Suprapubic skin (tissue), 4 donors: Measurements from ENCODE around the gene AMOTL1. TPM values are rescaled to one million over a fixed set of nuclear protein-coding genes. Genes with fewer than 3 reads are reported as not detected.

Source experiments
- DNase-seq, 2 donors: peaks; one replicate each; pipeline ENCODE4 v3.0.0-alpha.2; 2019; ENCODE audit warnings: low spot score in 2 of 2
- H3K27ac ChIP-seq: fragments of 200-600 bp; sonication (generic); one replicate; pipeline ENCODE4 v1.5.1; 2019
- H3K27me3 ChIP-seq: fragments of 200-600 bp; sonication (generic); one replicate; pipeline ENCODE4 v1.5.1; 2019
- H3K36me3 ChIP-seq: fragments of 200-600 bp; sonication (generic); one replicate; pipeline ENCODE4 v1.5.1; 2019
- H3K4me1 ChIP-seq: fragments of 200-600 bp; sonication (generic); one replicate; pipeline ENCODE4 v1.5.1; 2019
- H3K4me3 ChIP-seq: fragments of 200-600 bp; sonication (generic); one replicate; pipeline ENCODE4 v1.5.1; 2019; ENCODE audit warnings: mild to moderate bottlenecking
- H3K9me3 ChIP-seq: fragments of 200-600 bp; sonication (generic); one replicate; pipeline ENCODE4 v1.5.1; 2019
- CTCF ChIP-seq, 2 donors: fragments of 200-600 bp in 1 of 2; fragments of 450-650 bp in 1 of 2; sonication (generic) in 1 of 2; IDR thresholded peaks; one replicate each; pipeline ENCODE4 v1.5.1; 2016 to 2019; ENCODE audit warnings: antibody characterized with exemption in 2 of 2, mild to moderate bottlenecking in 1 of 2, moderate library complexity in 1 of 2
- EP300 ChIP-seq: sonication (generic); formaldehyde crosslinking; IDR thresholded peaks from one replicate; pipeline ENCODE4 v1.6.1; 2017; ENCODE audit warnings: antibody characterized with exemption
- POLR2A ChIP-seq, 2 donors: fragments of 450-650 bp; IDR thresholded peaks; one replicate each; pipeline ENCODE4 v1.6.1; 2017; ENCODE audit warnings: antibody characterized with exemption in 2 of 2, mild to moderate bottlenecking in 2 of 2, moderate library complexity in 2 of 2
- POLR2AphosphoS5 ChIP-seq, 3 donors: sonication (generic); formaldehyde crosslinking; IDR thresholded peaks; one replicate each; pipeline ENCODE4 v1.6.1; 2017; ENCODE audit warnings: antibody characterized with exemption in 3 of 3
- WGBS: methylation state at CpG from one replicate; pipeline ENCODE4 v1.1.5; 2018; 5-methylcytosine and 5-hydroxymethylcytosine counted together
- total RNA-seq, 4 donors: library from RNA; depleted of rRNA; stranded (reverse); fragments of >200 nt; gene quantifications; one replicate each; pipeline ENCODE4 v1.1.0, GENCODE V29; 2016

The AMOTL1 gene
- total RNA-seq, 4 donors from 2014 or later = 69.7 to 86.9 (median 79.4) TPM

GRCh38 chr11:94747146-94747545, 21.0 kb upstream of the AMOTL1 start:
- no peak for DNase-seq
- no peak for TF ChIP-seq EP300
- TF ChIP-seq POLR2A (IDR thresholded peaks at IDR 0.05) = no peak
- TF ChIP-seq POLR2AphosphoS5 (IDR thresholded peaks at IDR 0.05) = no peak
- no peak for TF ChIP-seq CTCF (IDR thresholded peaks at IDR 0.05)
- Histone ChIP-seq H3K36me3 (no peaks in the 10 kb centered on the region), H3K4me1 (peaks cover 37% of the 10 kb centered on the region), H3K9me3 (no peaks in the 10 kb centered on the region), H3K27ac (no peak overlapping the region), H3K4me3 (no peak overlapping the region), H3K27me3 (no peaks in the 10 kb centered on the region)

DNA sequence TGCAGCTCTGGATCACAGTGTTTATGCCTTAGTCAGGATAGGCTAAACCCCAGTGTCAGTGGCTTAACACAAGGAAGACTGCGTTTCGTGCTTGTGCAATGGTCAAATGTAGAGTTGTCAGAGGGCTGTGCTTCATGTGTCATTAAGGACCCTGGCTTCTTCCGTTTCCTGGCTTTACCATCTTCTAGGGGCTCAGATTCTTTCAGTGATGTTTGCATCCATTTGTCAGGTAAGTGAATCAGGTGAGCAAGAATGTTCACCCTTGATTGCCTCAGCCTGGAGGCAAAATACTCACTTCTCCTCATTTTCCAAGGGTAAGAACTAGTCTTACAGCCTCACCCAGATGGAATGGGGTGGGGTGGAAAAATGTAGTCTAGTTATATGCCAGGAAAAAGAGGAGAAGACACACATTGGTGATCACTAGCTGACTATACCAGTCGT, 20.5 kb upstream of the AMOTL1 start:
- WGBS = 70% methylated on average over 4 of the region's 4 CpGs
- no peaks in the 10 kb centered on the region for H3K9me3 ChIP-seq
- H3K36me3 ChIP-seq = no peaks in the 10 kb centered on the region
- no peak for TF ChIP-seq EP300
- TF ChIP-seq POLR2AphosphoS5 (IDR thresholded peaks at IDR 0.05) = no peak
- no peak for TF ChIP-seq POLR2A (IDR thresholded peaks at IDR 0.05)
- TF ChIP-seq CTCF (IDR thresholded peaks at IDR 0.05) = no peak
- no peak overlapping the region for H3K4me3 ChIP-seq
- no peaks in the 10 kb centered on the region for H3K27me3 ChIP-seq
- H3K27ac ChIP-seq = no peak overlapping the region
- peaks cover 40% of the 10 kb centered on the region for H3K4me1 ChIP-seq
- DNase-seq = no peak

- no peak overlapping the region for H3K4me3 ChIP-seq
- no peaks in the 10 kb centered on the region for H3K9me3 ChIP-seq
- TF ChIP-seq CTCF (IDR thresholded peaks at IDR 0.05) (no peak), POLR2AphosphoS5 (IDR thresholded peaks at IDR 0.05) (no peak), EP300 (no peak), POLR2A (IDR thresholded peaks at IDR 0.05) (no peak)
- 77% methylated on average over 4 of the region's 4 CpGs for WGBS
- no peaks in the 10 kb centered on the region for H3K27me3 ChIP-seq
- no peak overlapping the region for H3K27ac ChIP-seq
- no peaks in the 10 kb centered on the region for H3K36me3 ChIP-seq
- peaks cover 40% of the 10 kb centered on the region for H3K4me1 ChIP-seq
- DNase-seq = no peak
These were observed 18.8 kb upstream of the AMOTL1 start for GRCh38 chr11:94749369-94749768.

GRCh38 chr11:94750319-94751217, 17.6 kb upstream of the AMOTL1 start:
- no peak for DNase-seq
- 51% methylated on average over 10 of the region's 10 CpGs for WGBS
- peaks cover 40% of the 10 kb centered on the region for H3K4me1 ChIP-seq
- no peaks in the 10 kb centered on the region for H3K27me3 ChIP-seq
- no peak overlapping the region for H3K4me3 ChIP-seq
- H3K27ac ChIP-seq = peak overlapping the region; percentile 42
- no peaks in the 10 kb centered on the region for H3K9me3 ChIP-seq
- no peak for TF ChIP-seq POLR2A (IDR thresholded peaks at IDR 0.05)
- no peak for TF ChIP-seq EP300
- no peak for TF ChIP-seq POLR2AphosphoS5 (IDR thresholded peaks at IDR 0.05)
- TF ChIP-seq CTCF (IDR thresholded peaks at IDR 0.05) = no peak
- no peaks in the 10 kb centered on the region for H3K36me3 ChIP-seq

GRCh38 chr11:94751218-94751609, 16.9 kb upstream of the AMOTL1 start:
- no peaks in the 10 kb centered on the region for H3K9me3 ChIP-seq
- WGBS = 72% methylated on average over 5 of the region's 5 CpGs
- H3K27me3 ChIP-seq = no peaks in the 10 kb centered on the region
- H3K27ac ChIP-seq = peak overlapping the region; percentile 42
- no peaks in the 10 kb centered on the region for H3K36me3 ChIP-seq
- DNase-seq = no peak
- TF ChIP-seq POLR2AphosphoS5 (IDR thresholded peaks at IDR 0.05) = no peak
- H3K4me1 ChIP-seq = peaks cover 40% of the 10 kb centered on the region
- no peak overlapping the region for H3K4me3 ChIP-seq
